Prostate gland (tissue), 2 donors: Measurements from ENCODE around the gene ADAMTS3.

ENCODE experiments used
- CTCF ChIP-seq, 4 experiments: fragments of 200-600 bp in 2 of 4; fragments of 450-650 bp in 2 of 4; sonication (generic) in 2 of 4; IDR thresholded peaks; 1 replicate in 3 of 4; 2 replicates in 1 of 4; pipeline ENCODE4 v1.5.1; 2016 to 2019; ENCODE audit warnings: antibody characterized with exemption in 4 of 4, mild to moderate bottlenecking in 2 of 4, moderate library complexity in 2 of 4
- POLR2A ChIP-seq: fragments of 450-650 bp; IDR thresholded peaks from one replicate; pipeline ENCODE4 v1.6.1; 2016; ENCODE audit warnings: antibody characterized with exemption, mild to moderate bottlenecking
- POLR2AphosphoS5 ChIP-seq: sonication (generic); formaldehyde crosslinking; IDR thresholded peaks from one replicate; pipeline ENCODE4 v1.6.1; 2017; ENCODE audit warnings: antibody characterized with exemption

GRCh38 chr4:72564184-72564583 lies 4.8 kb downstream of the ADAMTS3 start:
- no peak for TF ChIP-seq CTCF (IDR thresholded peaks at IDR 0.05)
- TF ChIP-seq POLR2A, result no peak
- TF ChIP-seq POLR2AphosphoS5, result no peak
